LNCaP clone FGC (cell line): Measurements from ENCODE around the gene SLC4A4.
A peak's percentile ranks its signal among the peaks of the same experiment; 100 is the strongest.

Experiments used
- DNase-seq: peaks from one replicate; pipeline ENCODE4 v3.0.0-alpha.2; 2011; ENCODE audit warnings: low read depth
- H3K4me3 ChIP-seq: 2 replicates; pipeline ENCODE4 v1.5.1; 2011; ENCODE audit warnings: mild to moderate bottlenecking, low read depth, low read length, control low read depth
- CTCF ChIP-seq: IDR thresholded peaks from 2 replicates; pipeline ENCODE4 v1.5.1; 2012; ENCODE audit warnings: mild to moderate bottlenecking; ENCODE audit not compliant: control insufficient read depth, insufficient read depth; ENCODE audit errors: extremely low read depth

SLC4A4 gene

GRCh38 chr4:71417150-71417549 is 78.3 kb downstream of the SLC4A4 start:
- TF ChIP-seq CTCF = no peak
- no peak overlapping the region for H3K4me3 ChIP-seq
- no peak for DNase-seq

- TF ChIP-seq CTCF = no peak
Measured at GRCh38 chr4:71426381-71427042, 87.7 kb downstream of the SLC4A4 start.

GRCh38 chr4:71429106-71429505 is 90.3 kb downstream of the SLC4A4 start:
- H3K4me3 ChIP-seq = no peak overlapping the region
- TF ChIP-seq CTCF = no peak
- no peak for DNase-seq

More at GRCh38 chr4:71426381-71427042, 87.7 kb downstream of the SLC4A4 start:
- DNase-seq = peak; percentile 27
- no peak overlapping the region for H3K4me3 ChIP-seq

GRCh38 chr4:71429962-71430361 is 91.1 kb downstream of the SLC4A4 start:
- no peak overlapping the region for H3K4me3 ChIP-seq
- TF ChIP-seq CTCF = no peak
- no peak for DNase-seq

- no peak for DNase-seq
- no peak overlapping the region for H3K4me3 ChIP-seq
- no peak for TF ChIP-seq CTCF
Measured at GRCh38 chr4:71430609-71431008, 91.8 kb downstream of the SLC4A4 start.

GRCh38 chr4:71440612-71441011 is 101.8 kb downstream of the SLC4A4 start:
- no peak for TF ChIP-seq CTCF
- H3K4me3 ChIP-seq = no peak overlapping the region
- DNase-seq = no peak
